Measurements from ENCODE around the gene PARD3B.
A peak's percentile ranks its signal among the peaks of the same experiment; 100 is the strongest.

PARD3B gene

DNA sequence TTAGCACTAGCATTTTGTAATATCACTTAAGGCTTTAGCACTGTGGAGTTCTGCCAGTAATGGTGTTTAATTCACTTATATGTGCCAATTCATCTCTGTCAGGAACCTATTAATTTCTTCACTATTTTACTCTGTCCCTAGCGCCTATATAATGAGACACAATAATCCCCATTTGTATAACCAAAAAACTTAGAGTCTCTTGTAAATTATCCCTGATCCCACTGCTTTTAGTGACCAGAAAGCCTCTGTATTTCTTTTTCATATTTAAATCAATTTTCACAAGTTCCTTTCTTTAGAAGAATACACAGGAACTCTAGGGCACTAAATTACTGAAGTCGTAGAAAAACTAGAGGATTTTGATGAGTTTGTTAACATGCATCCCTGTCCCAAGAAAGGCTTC lies 894.3 kb downstream of the PARD3B start:
- FAIRE-seq = no peak

GRCh38 chr2:205441524-205441923 lies 896.2 kb downstream of the PARD3B start:
- FAIRE-seq = no peak

DNA sequence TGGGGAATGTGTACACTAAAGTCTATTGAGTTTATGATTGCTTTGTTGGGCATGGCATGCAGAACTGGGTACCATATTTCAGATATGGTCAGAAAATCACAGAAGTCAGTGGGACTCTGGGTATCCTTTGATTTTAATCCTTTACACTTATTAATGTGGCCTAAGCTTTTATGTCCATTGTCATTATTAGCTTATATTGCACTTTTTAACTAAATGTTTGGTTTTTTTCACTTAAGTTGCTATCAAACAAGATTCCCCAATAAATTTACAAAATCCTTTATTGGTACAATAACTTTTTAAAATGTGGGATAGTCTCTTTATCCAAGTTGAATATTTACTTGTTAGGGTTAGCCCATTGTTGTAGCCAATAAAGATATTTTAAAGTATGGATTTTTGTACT lies 902.9 kb downstream of the PARD3B start:
- no peak for FAIRE-seq

DNA sequence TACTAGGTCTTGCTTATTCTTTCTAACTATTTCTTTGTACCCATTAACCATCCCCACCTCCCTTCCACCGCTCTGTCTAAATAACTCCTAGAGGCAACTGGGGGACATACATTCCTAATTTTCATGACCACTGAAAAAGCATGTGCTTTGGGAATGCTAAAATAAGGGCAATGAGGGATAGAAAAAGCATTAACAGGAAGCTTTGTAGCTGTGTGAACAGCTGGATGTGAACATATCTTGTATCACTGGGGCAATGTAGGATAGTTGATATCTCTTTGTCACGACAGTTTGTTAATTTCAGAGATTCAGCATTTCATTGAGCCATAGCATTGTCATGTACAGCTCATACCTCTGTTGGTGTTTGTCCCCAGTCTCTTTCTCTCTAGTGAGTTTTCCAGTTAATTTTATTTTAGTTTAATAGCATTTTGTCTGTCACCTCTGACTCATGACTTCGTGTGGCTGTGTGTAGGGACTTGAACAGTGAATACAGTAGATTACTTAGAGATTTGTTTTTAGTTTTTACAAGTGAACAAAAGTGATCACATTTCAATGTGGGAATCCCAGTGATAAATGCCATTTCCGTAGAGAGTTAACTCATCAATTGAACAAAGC lies 906.7 kb downstream of the PARD3B start:
- no peak for FAIRE-seq

GRCh38 chr2:205453202-205453601 lies 907.9 kb downstream of the PARD3B start:
- no peak for FAIRE-seq

DNA sequence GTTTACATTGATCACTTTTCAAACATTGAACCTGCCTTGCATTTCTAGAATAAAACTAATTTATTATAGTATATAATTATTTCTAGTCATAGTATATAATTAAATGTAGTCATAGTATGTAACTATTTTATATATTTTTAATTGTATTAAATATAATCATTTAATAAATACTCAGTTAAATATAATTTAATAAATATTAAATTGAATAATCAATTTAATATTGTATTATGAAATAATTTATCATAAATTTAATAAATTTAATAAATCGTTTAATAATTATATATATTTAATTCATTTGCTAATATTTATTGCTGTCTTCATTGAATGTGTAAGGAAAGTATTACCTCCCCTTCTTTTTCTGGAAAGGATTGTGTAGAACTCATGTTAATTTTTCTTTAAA lies 911.4 kb downstream of the PARD3B start:
- FAIRE-seq = peak; percentile 43

DNA sequence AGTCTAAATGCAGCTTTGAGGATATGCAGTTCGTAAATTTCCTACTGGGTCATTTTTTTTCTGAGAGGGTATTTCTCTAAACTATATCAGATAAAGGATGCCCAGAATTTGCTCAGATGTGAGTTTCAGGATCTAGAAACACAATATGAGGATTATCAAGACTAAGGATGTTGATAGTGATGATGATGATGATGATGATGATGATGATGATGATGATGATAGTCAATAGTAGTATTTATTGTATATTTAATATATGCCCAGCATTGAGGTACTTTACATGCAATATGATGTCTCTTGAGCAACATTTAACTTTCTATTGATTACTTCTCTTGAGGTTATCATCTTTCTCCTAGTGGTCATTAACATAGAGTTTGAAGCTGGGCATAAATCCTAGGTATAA lies 914.9 kb downstream of the PARD3B start:
- FAIRE-seq = no peak

GRCh38 chr2:205461169-205461568 lies 915.9 kb downstream of the PARD3B start:
- no peak for FAIRE-seq

- no peak for FAIRE-seq
Measured at GRCh38 chr2:205461678-205462665, 916.7 kb downstream of the PARD3B start.

GRCh38 chr2:205462681-205463345 lies 917.5 kb downstream of the PARD3B start:
- no peak for FAIRE-seq

GRCh38 chr2:205463466-205464025 lies 918.3 kb downstream of the PARD3B start:
- FAIRE-seq = no peak

- no peak for FAIRE-seq
Measured at GRCh38 chr2:205464681-205465080, 919.4 kb downstream of the PARD3B start.

GRCh38 chr2:205465791-205466190 lies 920.5 kb downstream of the PARD3B start:
- FAIRE-seq = no peak

DNA sequence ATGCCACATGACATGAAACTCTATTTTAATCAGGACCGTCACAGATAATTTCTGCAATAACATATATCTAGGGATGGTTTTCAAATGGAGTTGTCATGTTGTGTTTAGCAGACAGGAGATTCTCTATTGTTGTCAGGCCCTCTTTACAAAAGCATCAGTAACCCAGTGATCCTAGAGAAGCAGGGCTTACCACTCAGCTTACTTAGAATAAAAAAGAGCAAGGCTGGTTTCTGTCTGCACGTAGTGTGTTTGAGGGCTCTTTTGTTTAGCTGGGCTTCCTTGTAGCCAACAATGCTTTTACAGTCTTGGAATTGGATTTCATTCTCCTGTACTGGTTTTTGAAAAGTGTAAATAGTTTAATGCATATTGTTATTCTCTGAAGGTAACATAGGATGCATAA lies 926.5 kb downstream of the PARD3B start:
- no peak for FAIRE-seq

- no peak for FAIRE-seq
Measured at GRCh38 chr2:205473791-205474190, 928.5 kb downstream of the PARD3B start.

DNA sequence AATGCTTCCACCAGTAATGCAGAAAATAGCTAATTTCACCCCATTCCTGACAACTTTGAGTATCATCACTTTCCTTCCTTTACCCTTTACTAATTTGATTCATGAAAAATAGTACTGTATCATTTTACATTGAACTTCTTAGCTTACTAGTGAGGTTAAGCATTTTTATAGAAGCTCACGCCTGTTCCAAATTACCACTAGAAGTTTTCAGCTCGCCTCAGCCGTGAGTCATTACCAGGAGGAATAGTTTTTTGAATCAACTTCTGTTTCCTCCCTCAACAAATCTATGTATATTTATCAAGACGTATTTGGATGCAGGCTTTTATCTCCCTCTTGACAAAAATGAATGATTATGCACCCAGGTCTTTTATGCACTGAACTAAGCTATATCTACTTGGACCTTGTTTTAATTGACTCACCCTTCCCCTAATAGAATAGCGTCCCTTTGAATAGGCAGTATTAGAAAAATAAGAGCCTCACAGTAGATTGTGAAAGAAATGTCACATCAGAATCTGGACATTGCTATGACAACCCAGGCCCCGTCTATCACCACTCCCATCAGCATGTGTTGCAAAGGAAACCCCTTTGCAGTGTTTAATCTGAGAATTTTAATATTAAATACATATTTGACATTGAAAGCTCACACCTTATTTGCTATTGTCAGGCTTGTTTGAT lies 929.6 kb downstream of the PARD3B start:
- no peak for FAIRE-seq

- FAIRE-seq = no peak
Measured at GRCh38 chr2:205475416-205475768, 930.1 kb downstream of the PARD3B start.

DNA sequence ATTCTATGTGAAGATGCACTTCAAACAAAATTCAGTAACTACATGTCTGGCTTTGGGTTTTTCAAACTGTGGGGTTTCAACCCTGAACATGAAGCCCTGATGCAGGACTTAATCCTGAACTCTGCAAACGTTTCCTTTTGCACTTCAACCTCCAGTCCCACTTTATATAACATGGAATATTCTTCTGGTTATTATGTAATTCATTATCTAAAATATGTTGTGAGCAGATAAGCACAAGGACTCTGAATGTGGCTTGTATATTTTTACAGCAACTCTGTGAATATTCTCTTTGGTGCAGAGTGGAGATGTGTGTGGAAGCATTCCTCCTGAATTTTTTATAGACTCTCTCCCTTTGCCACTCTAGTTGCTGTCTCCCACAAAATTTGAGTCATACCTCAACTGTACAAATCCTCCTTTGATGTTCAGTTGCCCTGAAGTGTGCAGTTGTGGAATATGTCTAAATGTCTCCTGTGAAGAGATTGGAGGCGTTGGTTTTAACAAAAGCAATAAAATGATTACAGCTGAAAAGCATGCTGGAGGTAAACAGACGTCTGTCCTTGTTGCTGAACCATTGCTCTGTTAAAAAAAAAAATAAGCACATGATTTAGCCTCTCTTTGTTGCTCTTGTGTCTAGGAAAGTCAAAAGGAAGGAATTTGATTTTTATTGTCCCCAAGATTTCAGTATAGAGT lies 931.9 kb downstream of the PARD3B start:
- FAIRE-seq = no peak

DNA sequence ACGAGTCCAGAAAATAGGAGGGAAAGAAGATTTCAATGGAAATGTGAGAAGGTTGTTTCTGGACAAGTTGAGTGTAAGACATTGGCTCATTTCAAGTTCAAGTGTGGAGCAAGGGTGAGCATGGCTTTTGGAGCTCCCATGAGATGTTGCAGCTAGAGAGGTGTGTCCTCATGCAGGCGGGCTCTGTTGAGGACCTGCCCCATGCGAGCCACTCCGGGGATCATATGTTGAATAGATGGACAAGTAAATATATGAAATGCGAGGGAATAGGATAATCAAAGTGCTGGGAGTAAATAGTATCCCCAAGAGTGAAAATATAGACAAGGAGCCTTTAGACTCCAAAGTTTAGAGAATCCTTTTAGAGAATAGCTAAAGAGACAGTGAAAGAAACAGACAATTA lies 936.6 kb downstream of the PARD3B start:
- FAIRE-seq = no peak

DNA sequence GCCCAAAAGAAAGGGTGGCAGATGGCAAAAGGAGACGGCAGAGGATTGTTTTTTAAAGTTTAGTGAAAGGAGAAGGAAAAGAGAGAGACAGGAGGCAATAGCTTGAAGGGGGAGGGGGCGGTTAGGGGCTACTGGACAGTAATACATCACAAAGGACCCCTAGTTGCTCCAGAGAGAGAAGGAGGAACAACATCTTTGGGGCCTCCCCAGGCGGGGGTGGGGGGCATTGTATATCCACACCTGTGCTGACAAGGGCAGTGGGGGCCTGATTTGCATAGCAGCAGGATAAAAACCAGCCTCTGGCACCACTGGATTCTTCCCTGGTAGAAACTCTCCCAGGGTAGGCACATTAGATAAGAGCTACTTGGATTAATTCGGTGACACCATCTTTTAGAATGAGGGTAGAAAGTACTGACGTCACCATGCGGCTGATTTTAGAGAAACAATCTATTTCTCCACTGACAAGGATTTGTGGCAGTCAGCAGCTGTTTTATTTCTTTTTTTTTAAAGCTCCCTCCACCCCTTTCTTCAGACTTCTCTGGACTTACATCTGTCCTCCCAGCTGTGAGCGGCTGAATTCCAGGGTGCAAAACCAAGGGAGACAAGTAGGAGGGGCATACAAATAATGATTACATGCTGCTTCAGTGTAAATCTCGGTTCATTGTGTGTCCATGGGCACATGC lies 937.3 kb downstream of the PARD3B start:
- FAIRE-seq = no peak

GRCh38 chr2:205483095-205483494 lies 937.8 kb downstream of the PARD3B start:
- no peak for FAIRE-seq

DNA sequence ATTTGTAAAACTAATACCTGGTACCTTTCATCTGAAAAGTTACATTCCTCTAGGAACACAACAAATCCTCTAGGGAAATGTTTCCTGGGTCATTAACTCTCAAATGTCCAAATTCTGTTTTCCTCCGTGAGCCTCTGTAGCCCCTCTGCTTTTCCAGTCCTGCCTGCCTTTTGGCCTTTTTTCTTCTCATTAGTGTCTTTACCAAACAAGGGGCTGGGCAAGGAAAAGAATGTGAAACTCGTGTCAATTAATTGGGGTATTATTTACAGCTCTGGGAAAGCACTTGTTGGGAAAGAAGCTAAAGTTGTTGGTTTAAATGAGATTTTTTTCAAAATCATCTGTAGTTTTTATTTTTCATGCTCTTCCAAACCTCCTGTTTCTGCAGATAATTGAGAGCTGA lies 938.9 kb downstream of the PARD3B start:
- FAIRE-seq = no peak

All from islet of Langerhans (tissue), 1 donor.